Measurements from ENCODE around the gene GNAI2.

- TF ChIP-seq POLR2A (IDR thresholded peaks at IDR 0.05), result no peak
- TF ChIP-seq CTCF (IDR thresholded peaks at IDR 0.05), result no peak
Measured at GRCh38 chr3:50266836-50267235, 30.8 kb downstream of the GNAI2 start.

Measured in Peyer's patch (tissue), 4 donors.